Stimulated activated CD8-positive, alpha-beta memory T cell treated with anti-CD3 and anti-CD28 coated beads, Interleukin-12 subunit alpha, Interleukin-12 subunit beta, amount 100 ng/mL, for 1 hour (primary cell): ENCODE results near the gene PROX2.

ENCODE experiments used
- DNase-seq: peaks from one replicate; pipeline ENCODE4 v3.0.0-alpha.2; 2020; ENCODE audit warnings: low read depth

Gene PROX2

GRCh38 chr14:74875941-74876913 is at the start of gene PROX2:
Gene PROX2 (minus strand): TSS chr14:74876145. CDS start chr14:74863834, 12,311 bp downstream.
- DNase-seq, result peak; percentile 11

- DNase-seq, result no peak
These were observed 48.1 kb upstream of the PROX2 start for GRCh38 chr14:74924061-74924460.

GRCh38 chr14:74922752-74923401 is 46.9 kb upstream of the PROX2 start, which contains the start of gene RPS6KL1:
Gene RPS6KL1 (minus strand): TSS chr14:74923260. CDS start chr14:74921541, 1,719 bp downstream.
- DNase-seq, result peak; percentile 25

GRCh38 chr14:74921987-74922751 is 46.2 kb upstream of the PROX2 start:
- DNase-seq, result no peak

- DNase-seq, result no peak
These were observed 45.2 kb upstream of the PROX2 start for GRCh38 chr14:74921053-74921620.

- no peak for DNase-seq
These were observed 44.3 kb upstream of the PROX2 start for GRCh38 chr14:74920281-74920680.

- no peak for DNase-seq
These were observed 43.6 kb upstream of the PROX2 start for GRCh38 chr14:74919421-74920165.

- DNase-seq, result no peak
These were observed 42.4 kb upstream of the PROX2 start for GRCh38 chr14:74918380-74918779.

- DNase-seq, result no peak
These were observed 41.7 kb upstream of the PROX2 start for GRCh38 chr14:74917646-74918081.

- no peak for DNase-seq
These were observed 41.2 kb upstream of the PROX2 start for GRCh38 chr14:74917178-74917543.

GRCh38 chr14:74915826-74916225 is 39.9 kb upstream of the PROX2 start:
- no peak for DNase-seq

- no peak for DNase-seq
These were observed 39.5 kb upstream of the PROX2 start for GRCh38 chr14:74915426-74915825.

GRCh38 chr14:74913986-74914573 is 38.1 kb upstream of the PROX2 start:
- no peak for DNase-seq

- DNase-seq, result no peak
These were observed 37.5 kb upstream of the PROX2 start for GRCh38 chr14:74913393-74913910.

- DNase-seq, result no peak
These were observed 36.9 kb upstream of the PROX2 start for GRCh38 chr14:74912801-74913200.

GRCh38 chr14:74912111-74912510 is 36.2 kb upstream of the PROX2 start:
- no peak for DNase-seq

- no peak for DNase-seq
These were observed 35.8 kb upstream of the PROX2 start for GRCh38 chr14:74911704-74912103.

- DNase-seq, result no peak
These were observed 35.3 kb upstream of the PROX2 start for GRCh38 chr14:74911221-74911620.

GRCh38 chr14:74910556-74910955 is 34.6 kb upstream of the PROX2 start:
- DNase-seq, result no peak

GRCh38 chr14:74909911-74910310 is 34.0 kb upstream of the PROX2 start:
- no peak for DNase-seq

- no peak for DNase-seq
These were observed 33.6 kb upstream of the PROX2 start for GRCh38 chr14:74909501-74909900.
